Heart right ventricle (tissue), 16 donors: ENCODE data around the gene NFATC1. TPM values are rescaled to one million over a fixed set of nuclear protein-coding genes. Genes with fewer than 3 reads are reported as not detected.

Source experiments
- ATAC-seq, 8 donors: fragments of 200-7000 bp; cut with Tn5 transposase; one replicate each; pipeline ENCODE4 v1.9.1; 2020; ENCODE audit warnings: mild to moderate bottlenecking in 8 of 8, moderate library complexity in 8 of 8, moderate number of reproducible peaks in 1 of 8
- DNase-seq, 2 donors: peaks; one replicate each; pipeline ENCODE4 v3.0.0-alpha.2; 2020
- H3K27ac ChIP-seq, 10 donors: fragments of 200-600 bp; sonication (generic) in 2 of 10; one replicate each; pipeline versions ENCODE4 v1.5.0 to v1.8.0; 2020 to 2022; ENCODE audit warnings: mild to moderate bottlenecking in 3 of 10
- H3K27me3 ChIP-seq, 7 donors: fragments of 200-600 bp; one replicate each; pipeline ENCODE4 v1.8.0; 2021 to 2022; ENCODE audit warnings: mild to moderate bottlenecking in 2 of 7
- H3K36me3 ChIP-seq, 9 donors: fragments of 200-600 bp; sonication (generic) in 1 of 9; one replicate each; pipeline versions ENCODE4 v1.5.0 to v1.8.0; 2020 to 2022; ENCODE audit warnings: mild to moderate bottlenecking in 2 of 9
- H3K4me1 ChIP-seq, 9 donors: fragments of 200-600 bp; sonication (generic) in 1 of 9; one replicate each; pipeline versions ENCODE4 v1.5.0 to v1.8.0; 2020 to 2022; ENCODE audit warnings: mild to moderate bottlenecking in 4 of 9
- H3K4me3 ChIP-seq, 10 donors: fragments of 200-600 bp; sonication (generic) in 2 of 10; one replicate each; pipeline versions ENCODE4 v1.5.0 to v1.8.0; 2020 to 2022; ENCODE audit warnings: mild to moderate bottlenecking in 7 of 10, moderate library complexity in 2 of 10
- H3K9me3 ChIP-seq, 11 donors: fragments of 200-600 bp in 10 of 11; sonication (generic) in 2 of 11; one replicate each; pipeline versions ENCODE4 v1.5.0 to v1.8.0; 2013 to 2022; ENCODE audit warnings: mild to moderate bottlenecking in 2 of 11, control low read depth in 1 of 11, moderate library complexity in 1 of 11
- WGBS, 2 donors: extraction: QIAGEN DNeasy Blood & Tissue Kit; methylation state at CpG; one replicate each; pipeline ENCODE4 v1.1.7; 2013; ENCODE audit warnings: inconsistent platforms in 1 of 2; 5-methylcytosine and 5-hydroxymethylcytosine counted together
- intact Hi-C, 10 donors: fragments of 100-400 bp; cut with DNase I; formaldehyde crosslinking; loops; one replicate each; pipeline versions ENCODE4 v1.11.1 to v1.14.2; 2022
- polyA plus RNA-seq, 2 donors: library from polyadenylated mRNA; stranded (reverse); fragments of 200-250 nt; gene quantifications; one replicate each; pipeline ENCODE4 v1.2.3, GENCODE V29; 2013
- total RNA-seq, 10 donors: library from RNA; stranded (reverse); fragmentation: NEBNext Ultra II Directional in 3 of 10; extraction: Animal tissue kit (Norgen Biotek cat#: 25700) in 3 of 10; gene quantifications; one replicate each; pipeline versions ENCODE4 v1.2.1 to v1.2.4, GENCODE V29; 2021 to 2023
- TF ChIP-seq, protein P1 (sequence below), 9 donors: fragments of 200-600 bp; sonication (generic) in 2 of 9; IDR thresholded peaks; one replicate each; pipeline versions ENCODE4 v1.5.0 to v1.8.0; 2021 to 2022; ENCODE audit warnings: antibody characterized with exemption in 9 of 9, mild to moderate bottlenecking in 5 of 9, moderate library complexity in 1 of 9
- donor health status: Arrhythmogenic right ventricular cardiomyopathy.
- donor health status: ischemic (EF 13 %, LVEDD 7.1; RV severe dilation, severe dysfunction).
- donor health status: healthy with polysubstance abuse.
- donor health status: DM: no; HTN: yes; CAD: no.
- donor health status: DM: no; HTN: no; CAD: no.
- donor health status: ischemic (EF 25% LVEDD 6.9; RV normal size, moderate dysfunction).
- donor health status: ischemic (EF 25% LVEDD 5.7; RV mildly dilated, moderate dysfunction).
- donor health status: healthy.
- donor health status: DM: yes; HTN: yes; CAD: no.
- donor health status: Ischemic cardiomyopathy.
- donor health status: ischemic (EF 35%, LVEDD 5.7; RV mildly dilated, moderate dysfunction).
- donor health status: nonischemic (EF 11% LVEDD 7.7; RV severe dilation, severe dysfunction).
- donor health status: DM: yes; HTN: yes; CAD: no.
- donor health status: PGD.
- donor health status: ischemic (EF 29% LVEDD 5.4; RV normal size, mild dysfunction).
- donor health status: nonischemic (EF 23%, LVEDD 6.1; RV moderate dilation, normal function).

The NFATC1 gene
- total and polyA plus RNA-seq, 12 donors: 6.3 to 23.8 (median 18.6) TPM

DNA sequence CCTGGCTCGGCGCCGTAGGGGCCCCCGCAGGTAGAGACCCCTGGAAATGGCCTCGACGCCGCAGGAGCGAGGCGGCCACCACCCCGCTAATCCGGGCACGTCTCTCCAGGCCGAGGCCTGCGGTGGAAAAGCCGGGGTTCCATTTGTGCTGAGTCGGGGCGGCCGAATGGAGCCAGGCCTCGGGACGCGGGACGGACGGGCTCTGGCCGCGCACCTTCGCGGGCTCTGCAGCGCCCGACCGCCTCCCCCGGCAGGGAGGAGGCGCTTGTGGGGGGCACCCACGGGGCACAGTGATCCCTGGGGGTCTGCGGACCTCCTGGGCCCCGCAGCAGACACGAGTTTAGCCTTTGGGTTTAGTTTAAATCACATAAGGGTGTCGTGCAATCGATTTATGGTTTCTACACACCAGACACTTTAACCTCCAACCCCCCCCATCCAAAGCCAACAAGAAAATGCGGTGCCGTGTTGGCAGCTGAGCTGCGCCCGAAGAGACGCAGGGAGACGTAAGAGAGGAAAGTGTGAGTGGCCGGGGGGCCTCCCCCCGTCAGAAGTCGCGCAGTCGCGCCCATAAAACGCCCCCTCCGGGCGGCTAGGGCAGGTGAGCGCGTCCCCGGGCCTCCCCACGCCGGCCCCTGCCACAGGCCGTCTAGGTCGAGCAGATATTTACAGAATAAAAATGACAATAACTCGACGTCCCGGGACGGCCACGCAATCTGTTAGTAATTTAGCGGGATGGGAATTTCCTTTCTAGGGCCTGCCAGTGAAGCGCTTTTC lies 1.0 kb upstream of the NFATC1 start:
- Histone ChIP-seq H3K27me3 (peaks cover 0 to 68% (median 0%) of the 10 kb centered on the region in 7 donors), H3K4me1 (peaks cover 15 to 52% (median 36%) of the 10 kb centered on the region in 9 donors), H3K27ac (peak overlapping the region; percentile 90 to 98 (median 94)), H3K36me3 (no peaks in the 10 kb centered on the region), H3K4me3 (peak overlapping the region; percentile 24 to 65 (median 51)), H3K9me3 (no peaks in the 10 kb centered on the region)
- 1 to 2% methylated on average over 64 to 67 of the region's 67 CpGs for WGBS, 2 donors
- DNase-seq: peak; percentile 47 to 69
- ATAC-seq: peak; percentile 2 to 26 (median 6)
- intact Hi-C loops: loop anchor here in 6 of 10 donors (1.0 to 10.0 kb wide), 5 partner anchors 63 to 560 kb away; partner anchors contain the start of gene SLC66A2 (in 1 of the 6)
- TF ChIP-seq, protein P1, sequence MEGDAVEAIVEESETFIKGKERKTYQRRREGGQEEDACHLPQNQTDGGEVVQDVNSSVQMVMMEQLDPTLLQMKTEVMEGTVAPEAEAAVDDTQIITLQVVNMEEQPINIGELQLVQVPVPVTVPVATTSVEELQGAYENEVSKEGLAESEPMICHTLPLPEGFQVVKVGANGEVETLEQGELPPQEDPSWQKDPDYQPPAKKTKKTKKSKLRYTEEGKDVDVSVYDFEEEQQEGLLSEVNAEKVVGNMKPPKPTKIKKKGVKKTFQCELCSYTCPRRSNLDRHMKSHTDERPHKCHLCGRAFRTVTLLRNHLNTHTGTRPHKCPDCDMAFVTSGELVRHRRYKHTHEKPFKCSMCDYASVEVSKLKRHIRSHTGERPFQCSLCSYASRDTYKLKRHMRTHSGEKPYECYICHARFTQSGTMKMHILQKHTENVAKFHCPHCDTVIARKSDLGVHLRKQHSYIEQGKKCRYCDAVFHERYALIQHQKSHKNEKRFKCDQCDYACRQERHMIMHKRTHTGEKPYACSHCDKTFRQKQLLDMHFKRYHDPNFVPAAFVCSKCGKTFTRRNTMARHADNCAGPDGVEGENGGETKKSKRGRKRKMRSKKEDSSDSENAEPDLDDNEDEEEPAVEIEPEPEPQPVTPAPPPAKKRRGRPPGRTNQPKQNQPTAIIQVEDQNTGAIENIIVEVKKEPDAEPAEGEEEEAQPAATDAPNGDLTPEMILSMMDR (IDR thresholded peaks at IDR 0.05): no peak

DNA sequence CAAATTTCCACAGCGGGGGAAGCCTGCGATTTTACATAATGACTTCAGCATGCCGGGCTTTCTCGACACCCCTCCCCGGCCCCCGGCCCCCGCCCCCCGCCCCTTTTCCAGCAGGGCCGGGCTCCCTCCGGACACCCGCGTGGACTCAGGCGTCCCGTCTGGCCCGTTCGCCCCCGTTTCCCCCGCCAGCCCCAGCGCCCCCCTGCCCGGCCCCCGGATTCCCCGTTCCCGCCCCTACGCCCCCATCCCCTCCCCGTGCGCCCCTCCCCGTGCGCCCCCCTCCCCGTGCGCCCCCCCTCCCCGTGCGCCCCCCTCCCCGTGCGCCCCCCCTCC lies 456 bp upstream of the NFATC1 start:
- TF ChIP-seq, protein P1 (IDR thresholded peaks at IDR 0.05): no peak
- ATAC-seq: peak in 2 of 8 donors; percentile 0 to 11
- Histone ChIP-seq H3K9me3 (no peaks in the 10 kb centered on the region), H3K36me3 (no peaks in the 10 kb centered on the region), H3K4me1 (peaks cover 15 to 54% (median 37%) of the 10 kb centered on the region in 9 donors), H3K27me3 (peaks cover 0 to 62% (median 0%) of the 10 kb centered on the region in 7 donors), H3K27ac (peak overlapping the region; percentile 90 to 98 (median 94)), H3K4me3 (peak overlapping the region; percentile 24 to 65 (median 51))
- WGBS, 2 donors: 0 to 2% methylated on average over 15 to 28 of the region's 34 CpGs
- intact Hi-C loops: loop anchor here in 5 of 10 donors (5.0 to 10.0 kb wide), 3 partner anchors 62 to 560 kb away; partner anchors contain the start of gene SLC66A2 (in 1 of the 5)
- no peak for DNase-seq

DNA sequence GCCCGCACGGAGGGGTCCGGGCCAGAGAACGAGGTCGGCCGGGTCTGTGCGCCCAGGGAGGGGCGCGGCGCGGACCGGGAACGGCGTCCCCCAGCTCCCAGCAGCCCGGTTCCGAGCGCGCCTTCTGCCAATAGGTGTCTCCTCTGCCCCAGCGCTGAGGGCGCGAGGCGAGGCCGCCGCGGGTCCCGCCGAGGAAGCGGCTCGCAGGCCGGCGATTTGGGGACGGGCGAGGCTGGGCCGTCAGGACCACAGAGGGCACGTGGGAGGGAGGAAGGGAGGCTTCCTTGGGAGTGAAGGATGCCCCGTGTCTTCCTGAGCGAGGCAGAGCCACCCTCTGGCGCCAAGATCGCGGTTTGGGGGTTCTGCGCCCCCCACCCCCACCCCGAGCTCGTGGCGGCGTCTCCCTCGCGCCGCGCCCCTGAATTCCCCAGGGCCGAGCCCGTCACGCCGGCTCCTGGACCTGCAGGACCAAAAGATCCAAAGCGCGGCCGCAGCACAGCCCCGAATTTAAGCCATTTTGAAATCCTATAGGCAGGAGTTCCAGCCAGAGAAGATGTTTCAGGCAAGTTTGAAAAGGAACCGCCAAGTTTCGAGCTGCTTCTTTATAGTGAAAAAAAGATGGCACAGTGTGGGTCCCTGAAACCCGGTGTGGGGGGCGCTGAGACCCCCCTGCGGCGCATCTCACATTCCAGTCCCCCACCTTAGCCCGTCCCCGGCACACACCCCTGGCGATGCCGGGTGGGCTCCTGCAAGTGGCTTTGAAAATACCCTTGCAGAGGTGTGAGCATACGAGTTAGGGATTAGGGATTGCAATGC lies 909 bp downstream of the NFATC1 start:
- ATAC-seq: peak in 3 of 8 donors; percentile 3 to 6 (median 4)
- H3K27ac ChIP-seq: peak overlapping the region; percentile 39 to 95 (median 92)
- H3K4me1 ChIP-seq: peaks cover 15 to 58% (median 43%) of the 10 kb centered on the region in 9 donors

More for the DNA sequence above, 909 bp downstream of the NFATC1 start:
- H3K9me3 ChIP-seq: no peaks in the 10 kb centered on the region
- 13 to 14% methylated on average over 52 to 68 of the region's 68 CpGs for WGBS, 2 donors
- no peaks in the 10 kb centered on the region for H3K36me3 ChIP-seq
- TF ChIP-seq, protein P1 (IDR thresholded peaks at IDR 0.05): peak in 6 of 9 donors; percentile 12 to 58 (median 45)
- intact Hi-C loops: loop anchor here in 5 of 10 donors (2.0 to 10.0 kb wide), 4 partner anchors 61 to 558 kb away; partner anchors contain the start of gene SLC66A2 (in 1 of the 5)
- H3K4me3 ChIP-seq: peak overlapping the region; percentile 37 to 70 (median 60)
- peak; percentile 61 to 74 for DNase-seq
- H3K27me3 ChIP-seq: peaks cover 0 to 50% (median 0%) of the 10 kb centered on the region in 7 donors
